Right lobe of liver (tissue), 6 donors: ENCODE data around the gene ARHGAP32. TPM values are rescaled to one million over a fixed set of nuclear protein-coding genes. Genes with fewer than 3 reads are reported as not detected.

ENCODE experiments used
- ATAC-seq, 4 donors: fragments of 200-7000 bp; cut with Tn5 transposase; one replicate each; pipeline ENCODE4 v1.9.1; 2020; ENCODE audit warnings: mild to moderate bottlenecking in 4 of 4, moderate library complexity in 4 of 4
- DNase-seq, 3 donors: peaks; one replicate each; pipeline ENCODE4 v3.0.0-alpha.2; 2020
- H3K27ac ChIP-seq, 3 donors: fragments of 200-600 bp; one replicate each; pipeline ENCODE4 v1.8.0; 2022
- H3K27me3 ChIP-seq, 2 donors: fragments of 200-600 bp; one replicate each; pipeline ENCODE4 v1.8.0; 2022
- H3K36me3 ChIP-seq, 4 donors: fragments of 200-600 bp; sonication (generic) in 1 of 4; one replicate each; pipeline versions ENCODE4 v1.5.1 to v1.8.0; 2017 to 2022; ENCODE audit warnings: control low read depth in 1 of 4
- H3K4me1 ChIP-seq, 4 donors: fragments of 200-600 bp; sonication (generic) in 1 of 4; one replicate each; pipeline versions ENCODE4 v1.5.1 to v1.8.0; 2017 to 2022; ENCODE audit warnings: control low read depth in 1 of 4
- H3K4me3 ChIP-seq, 3 donors: fragments of 200-600 bp; one replicate each; pipeline ENCODE4 v1.8.0; 2022
- H3K9me3 ChIP-seq, 4 donors: fragments of 200-600 bp; sonication (generic) in 1 of 4; one replicate each; pipeline versions ENCODE4 v1.5.1 to v1.8.0; 2017 to 2022; ENCODE audit warnings: control low read depth in 1 of 4
- CTCF ChIP-seq, 4 donors: fragments of 200-600 bp in 3 of 4; fragments of 450-650 bp in 1 of 4; IDR thresholded peaks; one replicate each; pipeline versions ENCODE4 v1.5.1 to v1.8.0; 2016 to 2022; ENCODE audit warnings: antibody characterized with exemption in 4 of 4, mild to moderate bottlenecking in 2 of 4
- POLR2A ChIP-seq: fragments of 450-650 bp; IDR thresholded peaks from one replicate; pipeline ENCODE4 v1.6.1; 2017; ENCODE audit warnings: antibody characterized with exemption, mild to moderate bottlenecking
- WGBS: methylation state at CpG from one replicate; pipeline ENCODE4 v1.1.6; 2018; ENCODE audit warnings: low coverage, low lambda C conversion rate; ENCODE audit not compliant: insufficient coverage; ENCODE audit errors: missing lambda C conversion rate; 5-methylcytosine and 5-hydroxymethylcytosine counted together
- intact Hi-C, 2 donors: fragments of 100-400 bp; cut with DNase I; formaldehyde crosslinking; loops; one replicate each; pipeline versions ENCODE4 v1.11.2 to v1.14.1; 2022
- total RNA-seq, 6 experiments: library from RNA; depleted of rRNA in 2 of 6; stranded (reverse); fragments of >200 nt in 2 of 6; fragmentation: NEBNext Ultra II Directional in 3 of 6; extraction: Animal tissue kit (Norgen Biotek cat#: 25700) in 3 of 6; gene quantifications; one replicate each; pipeline versions ENCODE4 v1.1.0 to v1.2.4, GENCODE V29; 2016 to 2023
- donor health status: DM: no; HTN: yes; CAD: no.
- donor health status: DM: no; HTN: no; CAD: no.
- donor health status: DM: no; HTN: no; CAD: no.
- donor health status: DM: no; HTN: yes; CAD: no.
- donor health status: DM: no; HTN: yes; CAD: no.

Gene ARHGAP32
- total RNA-seq, 6 experiments from 2014 or later = 5.0 to 12.3 (median 10.0) TPM

- TF ChIP-seq POLR2A (no peak), CTCF (IDR thresholded peaks at IDR 0.05) (no peak)
- whole genome bisulfite sequencing = 90% methylated on average over 3 of the region's 14 CpGs
- no peaks in the 10 kb centered on the region for H3K9me3 ChIP-seq
- H3K27ac ChIP-seq = no peak overlapping the region
- no peaks in the 10 kb centered on the region for H3K27me3 ChIP-seq
- DNase-seq = no peak
- ATAC-seq = no peak
- H3K4me1 ChIP-seq = no peaks in the 10 kb centered on the region
- intact Hi-C loops = no loop called here
- no peaks in the 10 kb centered on the region for H3K36me3 ChIP-seq
- H3K4me3 ChIP-seq = no peak overlapping the region
Observed at GRCh38 chr11:128941573-128942271, 250.4 kb downstream of the ARHGAP32 start.

GRCh38 chr11:128941110-128941509, 251.0 kb downstream of the ARHGAP32 start:
- no peaks in the 10 kb centered on the region for H3K4me1 ChIP-seq
- intact Hi-C loops = no loop called here
- no peaks in the 10 kb centered on the region for H3K9me3 ChIP-seq
- 73% methylated on average over 4 of the region's 8 CpGs for WGBS
- no peak for ATAC-seq
- no peak for TF ChIP-seq CTCF (IDR thresholded peaks at IDR 0.05)
- TF ChIP-seq POLR2A = no peak
- no peak overlapping the region for H3K4me3 ChIP-seq
- no peaks in the 10 kb centered on the region for H3K36me3 ChIP-seq
- no peaks in the 10 kb centered on the region for H3K27me3 ChIP-seq
- DNase-seq = no peak
- H3K27ac ChIP-seq = no peak overlapping the region

- H3K9me3 ChIP-seq = no peaks in the 10 kb centered on the region
- intact Hi-C loops = no loop called here
- H3K27ac ChIP-seq = no peak overlapping the region
- H3K4me1 ChIP-seq = no peaks in the 10 kb centered on the region
- DNase-seq = no peak
- H3K27me3 ChIP-seq = no peaks in the 10 kb centered on the region
- H3K36me3 ChIP-seq = no peaks in the 10 kb centered on the region
- WGBS = 40% methylated on average over 1 of the region's 15 CpGs
- TF ChIP-seq CTCF (IDR thresholded peaks at IDR 0.05) = no peak
- TF ChIP-seq POLR2A = no peak
- no peak overlapping the region for H3K4me3 ChIP-seq
- ATAC-seq = no peak
Observed at GRCh38 chr11:128940603-128941002, 251.5 kb downstream of the ARHGAP32 start.

- no peaks in the 10 kb centered on the region for H3K36me3 ChIP-seq
- no peak for ATAC-seq
- WGBS = no CpG with 5 or more reads among the region's 5 CpGs
- no peaks in the 10 kb centered on the region for H3K27me3 ChIP-seq
- intact Hi-C loops = no loop called here
- H3K9me3 ChIP-seq = no peaks in the 10 kb centered on the region
- TF ChIP-seq CTCF (IDR thresholded peaks at IDR 0.05) = no peak
- no peak for TF ChIP-seq POLR2A
- H3K27ac ChIP-seq = no peak overlapping the region
- H3K4me1 ChIP-seq = no peaks in the 10 kb centered on the region
- no peak for DNase-seq
- no peak overlapping the region for H3K4me3 ChIP-seq
Observed at GRCh38 chr11:128940156-128940555, 252.0 kb downstream of the ARHGAP32 start.
